Body of pancreas (tissue), 4 donors: ENCODE measurements around the gene CRACDL. TPM values are rescaled to one million over a fixed set of nuclear protein-coding genes. Genes with fewer than 3 reads are reported as not detected.
"Not testable (repeated sequence)": the region's sequence is repeated elsewhere in the genome, so short reads cannot be mapped to it uniquely, and the experiment has no call there.

ENCODE experiments used
- ATAC-seq: fragments of 150-250 bp; one replicate; pipeline ENCODE4 v1.9.1; 2016
- DNase-seq, 4 donors: peaks; one replicate each; pipeline ENCODE4 v3.0.0-alpha.2; 2019
- H3K27ac ChIP-seq, 4 donors: fragments of 200-600 bp; sonication (generic); 1 replicate in 3 of 4; 2 replicates in 1 of 4; pipeline versions ENCODE4 v1.5.1 to v1.6.1; 2016 to 2019; ENCODE audit warnings: mild to moderate bottlenecking in 1 of 4, mixed read lengths in 1 of 4, moderate library complexity in 1 of 4
- H3K27me3 ChIP-seq, 2 donors: fragments of 200-600 bp; sonication (generic); one replicate each; pipeline ENCODE4 v1.6.0; 2016; ENCODE audit warnings: mild to moderate bottlenecking in 1 of 2
- H3K36me3 ChIP-seq, 2 donors: fragments of 200-600 bp; sonication (generic); replicated peaks in 1 of 2; 2 replicates each; pipeline ENCODE4 v1.5.1; 2016; ENCODE audit warnings: low read depth in 2 of 2; ENCODE audit not compliant: insufficient read depth in 1 of 2
- H3K4me1 ChIP-seq: fragments of 200-600 bp; sonication (generic); one replicate; pipeline ENCODE4 v1.6.0; 2016
- H3K4me3 ChIP-seq, 2 donors: fragments of 200-600 bp; sonication (generic); 1 replicate in 1 of 2; 2 replicates in 1 of 2; pipeline ENCODE4 v1.5.1; 2016 to 2019
- H3K9me3 ChIP-seq, 3 donors: fragments of 200-600 bp; sonication (generic); 1 replicate in 2 of 3; 2 replicates in 1 of 3; pipeline ENCODE4 v1.5.1; 2016
- POLR2A ChIP-seq, 3 donors: fragments of 450-650 bp; IDR thresholded peaks; one replicate each; pipeline ENCODE4 v1.6.1; 2016; ENCODE audit warnings: antibody characterized with exemption in 3 of 3, mild to moderate bottlenecking in 2 of 3
- WGBS, 2 donors: methylation state at CpG; one replicate each; pipeline ENCODE4 v1.1.5; 2017; 5-methylcytosine and 5-hydroxymethylcytosine counted together
- intact Hi-C: fragments of 100-400 bp; cut with DNase I; formaldehyde crosslinking; loops from one replicate; pipeline ENCODE4 v1.15.1; 2023
- total RNA-seq, 2 donors: library from RNA; depleted of rRNA; stranded (reverse); fragments of >200 nt; gene quantifications; one replicate each; pipeline ENCODE4 v1.1.0, GENCODE V29; 2016
- TF ChIP-seq, protein P1 (sequence below), 7 experiments: fragments of 450-650 bp in 4 of 7; fragments of 200-600 bp in 3 of 7; sonication (generic) in 3 of 7; IDR thresholded peaks; one replicate each; pipeline ENCODE4 v1.5.1; 2016 to 2019; ENCODE audit warnings: antibody characterized with exemption in 7 of 7

CRACDL gene
- total RNA-seq, 2 donors from 2014 or later: 14.8 to 22.1 TPM

- Histone ChIP-seq H3K27me3 (no peaks in the 10 kb centered on the region), H3K4me1 (peaks cover 6% of the 10 kb centered on the region), H3K27ac (no peak overlapping the region), H3K4me3 (no peak overlapping the region), H3K9me3 (no peaks in the 10 kb centered on the region), H3K36me3 (no peaks in the 10 kb centered on the region)
- TF ChIP-seq, protein P1, sequence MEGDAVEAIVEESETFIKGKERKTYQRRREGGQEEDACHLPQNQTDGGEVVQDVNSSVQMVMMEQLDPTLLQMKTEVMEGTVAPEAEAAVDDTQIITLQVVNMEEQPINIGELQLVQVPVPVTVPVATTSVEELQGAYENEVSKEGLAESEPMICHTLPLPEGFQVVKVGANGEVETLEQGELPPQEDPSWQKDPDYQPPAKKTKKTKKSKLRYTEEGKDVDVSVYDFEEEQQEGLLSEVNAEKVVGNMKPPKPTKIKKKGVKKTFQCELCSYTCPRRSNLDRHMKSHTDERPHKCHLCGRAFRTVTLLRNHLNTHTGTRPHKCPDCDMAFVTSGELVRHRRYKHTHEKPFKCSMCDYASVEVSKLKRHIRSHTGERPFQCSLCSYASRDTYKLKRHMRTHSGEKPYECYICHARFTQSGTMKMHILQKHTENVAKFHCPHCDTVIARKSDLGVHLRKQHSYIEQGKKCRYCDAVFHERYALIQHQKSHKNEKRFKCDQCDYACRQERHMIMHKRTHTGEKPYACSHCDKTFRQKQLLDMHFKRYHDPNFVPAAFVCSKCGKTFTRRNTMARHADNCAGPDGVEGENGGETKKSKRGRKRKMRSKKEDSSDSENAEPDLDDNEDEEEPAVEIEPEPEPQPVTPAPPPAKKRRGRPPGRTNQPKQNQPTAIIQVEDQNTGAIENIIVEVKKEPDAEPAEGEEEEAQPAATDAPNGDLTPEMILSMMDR (IDR thresholded peaks at IDR 0.05): no peak
- TF ChIP-seq POLR2A (IDR thresholded peaks at IDR 0.05): no peak
- WGBS, 2 donors: 91% methylated on average over 14 to 20 of the region's 20 CpGs
- no peak for DNase-seq
- intact Hi-C loops: no loop called here
- no peak for ATAC-seq
Measured at GRCh38 chr2:98880266-98881152, 55.5 kb downstream of the CRACDL start.

DNA sequence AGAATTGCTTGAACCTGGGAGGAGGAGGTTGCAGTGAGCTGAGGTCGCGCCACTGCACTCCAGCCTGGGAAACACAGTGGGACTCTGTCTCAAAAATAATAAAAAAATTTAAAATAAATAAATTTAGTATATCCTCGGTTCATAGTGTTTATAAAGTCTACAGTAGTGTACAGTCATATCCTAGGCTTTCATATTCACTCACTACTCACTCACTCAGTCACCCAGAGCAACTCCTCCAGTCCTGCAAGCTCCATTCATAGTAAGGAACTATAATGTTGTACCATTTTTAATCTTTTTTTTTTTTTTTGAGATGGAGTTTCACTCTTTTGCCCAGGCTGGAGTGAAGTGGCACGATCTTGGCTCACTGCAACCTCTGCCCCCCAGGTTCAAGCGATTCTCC, 58.4 kb downstream of the CRACDL start:
- intact Hi-C loops, H3K36me3 ChIP-seq, H3K27ac ChIP-seq, DNase-seq, H3K4me1 ChIP-seq, H3K9me3 ChIP-seq, H3K4me3 ChIP-seq, ATAC-seq, H3K27me3 ChIP-seq: not testable (repeated sequence)
- 90 to 94% methylated on average over 5 of the region's 5 CpGs for WGBS, 2 donors

DNA sequence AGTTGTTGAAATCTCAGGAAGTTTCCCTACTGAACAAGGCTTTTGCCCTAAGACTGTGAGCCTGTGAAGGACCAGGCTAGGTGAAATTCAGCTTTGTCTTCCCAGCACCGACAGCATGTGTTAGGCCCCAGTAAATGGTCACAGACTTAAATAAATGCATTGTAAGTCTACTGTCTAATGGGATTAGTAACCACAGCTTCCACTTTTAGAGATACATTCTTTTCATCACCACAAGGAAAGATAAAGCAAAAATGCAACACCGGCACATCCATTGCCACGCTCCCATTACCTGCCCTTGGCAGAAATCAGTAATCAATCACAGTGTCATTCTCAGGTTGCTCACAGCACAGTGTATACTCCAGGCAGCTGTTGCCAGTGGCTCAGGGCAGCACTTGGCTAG, 59.3 kb downstream of the CRACDL start:
- ATAC-seq: no peak
- H3K9me3 ChIP-seq: no peaks in the 10 kb centered on the region
- no peak for TF ChIP-seq POLR2A (IDR thresholded peaks at IDR 0.05)
- TF ChIP-seq, protein P1 (IDR thresholded peaks at IDR 0.05): no peak
- intact Hi-C loops: no loop called here
- DNase-seq: no peak
- 71 to 87% methylated on average over 3 of the region's 3 CpGs for WGBS, 2 donors
- no peak overlapping the region for H3K27ac ChIP-seq
- no peak overlapping the region for H3K4me3 ChIP-seq
- H3K36me3 ChIP-seq: no peaks in the 10 kb centered on the region
- H3K27me3 ChIP-seq: no peaks in the 10 kb centered on the region
- H3K4me1 ChIP-seq: no peaks in the 10 kb centered on the region

DNA sequence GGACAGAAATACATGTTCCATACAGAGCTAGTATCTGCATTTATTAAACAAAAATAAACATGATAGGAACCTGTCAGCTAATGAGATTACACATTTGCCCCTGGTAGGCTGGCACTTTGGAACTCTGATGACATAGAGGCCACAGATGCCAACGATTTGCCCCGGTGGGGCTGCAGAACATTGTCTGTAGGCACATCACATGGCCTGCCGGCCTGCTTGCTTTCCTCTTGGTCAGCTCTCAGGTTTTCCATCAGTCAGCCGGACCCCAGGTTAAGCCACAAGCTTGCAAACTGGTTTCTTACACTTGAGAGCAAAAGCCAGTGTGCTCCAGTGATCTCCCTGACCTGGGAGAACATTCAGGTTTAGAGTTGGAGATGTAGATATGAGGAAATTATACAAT, 60.3 kb downstream of the CRACDL start:
- ATAC-seq (no peak), DNase-seq (no peak)
- 67 to 71% methylated on average over 4 of the region's 4 CpGs for WGBS, 2 donors
- TF ChIP-seq, protein P1 (IDR thresholded peaks at IDR 0.05): no peak
- no peak for TF ChIP-seq POLR2A (IDR thresholded peaks at IDR 0.05)
- Histone ChIP-seq H3K27ac (no peak overlapping the region), H3K27me3 (no peaks in the 10 kb centered on the region), H3K4me1 (peaks cover 3% of the 10 kb centered on the region), H3K36me3 (no peaks in the 10 kb centered on the region), H3K9me3 (no peaks in the 10 kb centered on the region), H3K4me3 (no peak overlapping the region)
- intact Hi-C loops: no loop called here

DNA sequence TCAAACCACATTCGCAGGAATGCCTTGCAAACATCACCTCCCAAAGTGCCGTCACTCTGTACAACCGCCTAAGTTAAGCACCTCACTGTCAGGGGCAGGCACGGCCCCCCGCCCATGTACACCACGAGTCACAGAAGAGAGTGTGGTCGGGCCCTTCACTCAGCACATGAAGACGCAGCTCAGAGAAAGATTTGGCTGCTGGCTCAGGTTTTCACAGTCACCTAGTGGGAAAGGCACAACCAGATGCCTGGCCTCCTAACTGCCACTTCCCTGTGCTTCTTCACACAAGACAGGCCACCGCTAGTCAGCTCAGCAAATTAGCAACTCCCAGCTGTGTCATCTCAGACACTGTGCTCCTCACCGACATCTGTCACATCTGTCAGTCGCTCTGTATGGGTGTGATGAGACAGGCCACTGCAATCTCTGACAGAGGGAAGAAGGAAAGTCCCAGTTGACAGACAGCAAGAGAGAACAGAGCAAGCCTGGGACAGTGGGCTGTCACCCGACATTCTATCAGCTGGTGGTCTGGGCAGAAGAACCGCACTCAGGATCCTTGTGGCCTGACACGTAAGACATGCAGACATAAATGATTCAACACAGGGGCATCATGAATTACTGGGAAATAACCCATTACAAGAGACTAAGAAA, 60.8 kb downstream of the CRACDL start:
- DNase-seq (no peak), ATAC-seq (no peak)
- no peaks in the 10 kb centered on the region for H3K36me3 ChIP-seq
- H3K9me3 ChIP-seq: no peaks in the 10 kb centered on the region
- no peak overlapping the region for H3K4me3 ChIP-seq
- H3K27ac ChIP-seq: no peak overlapping the region
- no peaks in the 10 kb centered on the region for H3K27me3 ChIP-seq
- WGBS, 2 donors: 83 to 84% methylated on average over 14 of the region's 14 CpGs
- intact Hi-C loops: no loop called here
- no peak for TF ChIP-seq POLR2A (IDR thresholded peaks at IDR 0.05)
- TF ChIP-seq, protein P1 (IDR thresholded peaks at IDR 0.05): no peak
- H3K4me1 ChIP-seq: peaks cover 8% of the 10 kb centered on the region
